BLaER1 (cell line): ENCODE measurements around the gene CAPZB.
A peak's percentile ranks its signal among the peaks of the same experiment; 100 is the strongest.
"Not testable (repeated sequence)": the region's sequence is repeated elsewhere in the genome, so short reads cannot be mapped to it uniquely, and the experiment has no call there.

ENCODE experiments used
- H3K27ac ChIP-seq: shearing (Covaris generic); formaldehyde crosslinking; 2 replicates; pipeline ENCODE4 v1.8.1; 2022
- H3K27me3 ChIP-seq: shearing (Covaris generic); formaldehyde crosslinking; 2 replicates; pipeline ENCODE4 v1.8.1; 2022
- H3K36me3 ChIP-seq: shearing (Covaris generic); formaldehyde crosslinking; 2 replicates; pipeline ENCODE4 v1.8.1; 2022
- H3K4me1 ChIP-seq: shearing (Covaris generic); formaldehyde crosslinking; 2 replicates; pipeline ENCODE4 v1.8.1; 2022
- H3K4me2 ChIP-seq: shearing (Covaris generic); formaldehyde crosslinking; 2 replicates; pipeline ENCODE4 v1.8.1; 2022
- H3K4me3 ChIP-seq: shearing (Covaris generic); formaldehyde crosslinking; 2 replicates; pipeline ENCODE4 v1.8.1; 2022
- H3K9ac ChIP-seq: shearing (Covaris generic); formaldehyde crosslinking; 2 replicates; pipeline ENCODE4 v1.8.1; 2022
- H3K9me3 ChIP-seq: shearing (Covaris generic); formaldehyde crosslinking; 2 replicates; pipeline ENCODE4 v1.8.1; 2022
- H4K20me1 ChIP-seq: shearing (Covaris generic); formaldehyde crosslinking; 2 replicates; pipeline ENCODE4 v1.8.1; 2022
- Cebpa-rat ChIP-seq: shearing (Covaris generic); IDR thresholded peaks from 2 replicates; pipeline ENCODE4 v1.8.1; 2022

The CAPZB gene

DNA sequence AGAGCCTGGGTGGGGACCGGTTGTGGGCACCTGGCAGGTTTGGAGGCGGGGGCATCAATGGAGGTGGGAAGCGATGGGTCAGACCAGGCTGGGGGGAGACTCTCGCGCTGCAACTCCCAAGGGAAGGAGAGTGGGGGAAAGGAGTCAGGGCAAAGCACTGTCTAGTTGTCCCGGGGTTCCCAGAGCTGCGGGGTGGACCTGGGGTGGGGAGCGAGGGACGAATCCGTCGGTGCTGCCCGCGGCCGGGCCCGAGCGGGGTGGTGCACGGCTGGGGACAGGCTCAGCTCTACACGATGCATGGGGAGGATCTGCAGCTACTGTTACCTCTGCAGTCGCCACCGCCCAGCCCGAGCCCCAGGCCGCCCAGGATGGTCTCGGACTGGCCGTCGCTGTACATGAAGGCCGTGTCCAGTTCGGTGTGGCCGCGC is 173.8 kb downstream of the CAPZB start:
- Histone ChIP-seq H3K36me3 (peaks cover 28% of the 10 kb centered on the region), H3K9me3 (no peaks in the 10 kb centered on the region), H3K4me3 (peak overlapping the region; percentile 97), H3K27me3 (no peaks in the 10 kb centered on the region), H3K4me2 (peak overlapping the region; percentile 99), H4K20me1 (peaks cover 55% of the 10 kb centered on the region), H3K27ac (peak overlapping the region; percentile 92), H3K4me1 (peaks cover 68% of the 10 kb centered on the region), H3K9ac (peak overlapping the region; percentile 96)
- no peak for TF ChIP-seq Cebpa-rat

GRCh38 chr1:19310720-19311502 is 174.4 kb downstream of the CAPZB start:
- Histone ChIP-seq H3K36me3 (peaks cover 34% of the 10 kb centered on the region), H3K27ac (peak overlapping the region; percentile 92), H3K4me3 (peak overlapping the region; percentile 97), H3K27me3 (no peaks in the 10 kb centered on the region), H4K20me1 (peaks cover 49% of the 10 kb centered on the region), H3K9me3 (no peaks in the 10 kb centered on the region), H3K4me1 (peaks cover 62% of the 10 kb centered on the region), H3K4me2 (peak overlapping the region; percentile 99), H3K9ac (peak overlapping the region; percentile 96)
- no peak for TF ChIP-seq Cebpa-rat

DNA sequence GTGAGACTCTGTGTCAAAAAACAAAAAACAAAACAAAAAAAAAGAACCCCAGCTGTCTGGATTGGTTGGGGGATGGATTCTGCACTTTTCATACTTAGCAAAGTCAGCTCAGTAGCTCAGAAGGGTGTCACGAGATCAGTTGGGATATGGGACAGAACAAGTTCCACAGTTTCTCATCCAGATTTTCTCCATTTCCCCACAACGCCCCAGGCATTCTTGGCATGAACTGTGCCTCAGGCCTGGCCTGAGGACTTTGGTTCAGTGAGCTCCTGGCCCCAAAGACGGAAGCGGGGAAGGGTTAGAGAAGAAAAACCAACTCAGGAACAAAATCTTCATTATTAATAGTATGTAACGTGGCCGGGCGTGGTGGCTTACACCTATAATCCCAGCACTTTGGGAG is 175.3 kb downstream of the CAPZB start:
- Histone ChIP-seq H3K4me1 (peaks cover 53% of the 10 kb centered on the region), H3K4me3 (no peak overlapping the region), H4K20me1 (peaks cover 40% of the 10 kb centered on the region), H3K9me3 (no peaks in the 10 kb centered on the region), H3K36me3 (peaks cover 42% of the 10 kb centered on the region), H3K9ac (no peak overlapping the region), H3K27ac (no peak overlapping the region), H3K4me2 (no peak overlapping the region), H3K27me3 (no peaks in the 10 kb centered on the region)
- TF ChIP-seq Cebpa-rat, result no peak

DNA sequence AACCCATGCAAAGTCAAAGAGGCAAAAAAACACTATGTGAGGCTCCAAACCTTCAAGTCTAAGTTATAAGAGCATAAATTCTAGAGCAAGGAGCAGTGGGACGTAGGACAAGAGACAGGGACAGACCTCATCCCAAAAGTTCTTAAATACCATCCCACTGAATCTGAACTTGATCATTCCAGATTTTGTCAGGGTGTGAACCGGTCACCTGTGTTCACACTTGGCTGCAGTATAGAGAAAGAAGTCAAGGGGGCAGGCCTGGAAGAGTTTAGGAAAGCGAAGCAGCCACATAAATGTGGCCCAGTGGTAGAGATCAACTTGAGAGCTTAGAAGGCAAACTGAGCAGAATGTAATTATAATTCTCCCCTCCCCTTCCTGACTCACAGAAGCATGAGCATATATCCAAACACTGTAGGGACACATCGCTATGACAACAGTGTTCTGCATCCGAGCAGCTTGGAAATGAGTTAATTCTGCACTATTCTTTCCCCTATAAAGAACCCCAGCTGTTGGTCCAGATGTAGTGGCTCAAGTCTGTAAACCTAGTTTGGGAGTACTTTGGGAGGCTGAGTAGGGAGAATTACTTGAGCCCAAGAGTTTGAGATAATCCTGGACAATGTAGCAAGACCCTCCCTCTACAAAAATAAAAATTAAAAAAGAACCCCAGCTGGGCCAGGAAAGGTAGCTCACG is 176.1 kb downstream of the CAPZB start:
- Histone ChIP-seq H4K20me1 (peaks cover 32% of the 10 kb centered on the region), H3K36me3 (peaks cover 50% of the 10 kb centered on the region), H3K4me1 (peaks cover 45% of the 10 kb centered on the region), H3K9ac (no peak overlapping the region), H3K4me3 (no peak overlapping the region), H3K27ac (no peak overlapping the region), H3K9me3 (no peaks in the 10 kb centered on the region), H3K4me2 (no peak overlapping the region), H3K27me3 (no peaks in the 10 kb centered on the region)
- no peak for TF ChIP-seq Cebpa-rat

DNA sequence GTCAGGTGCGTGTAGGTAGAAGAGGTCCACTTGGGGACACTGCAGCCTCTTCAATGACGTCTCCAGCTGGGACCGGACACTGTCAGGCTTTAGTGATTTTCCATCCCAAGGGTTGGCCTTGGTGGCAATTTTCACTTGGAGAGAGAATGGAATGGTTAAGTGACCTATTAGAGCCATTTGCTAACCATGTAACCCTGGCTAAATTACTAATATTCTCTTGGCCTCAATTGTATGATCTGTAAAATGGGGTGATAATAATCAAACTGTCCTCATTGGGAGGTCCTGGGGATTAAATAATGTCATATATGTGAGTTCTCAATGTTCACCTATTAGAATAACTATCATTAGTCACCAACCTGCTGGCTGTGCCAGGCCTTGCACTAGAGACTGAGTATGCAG is 176.8 kb downstream of the CAPZB start:
- Histone ChIP-seq H3K4me2 (no peak overlapping the region), H3K9ac (no peak overlapping the region), H3K4me3 (no peak overlapping the region), H3K9me3 (no peaks in the 10 kb centered on the region), H3K27ac (no peak overlapping the region), H3K4me1 (peaks cover 38% of the 10 kb centered on the region), H3K36me3 (peaks cover 58% of the 10 kb centered on the region), H3K27me3 (no peaks in the 10 kb centered on the region), H4K20me1 (peaks cover 26% of the 10 kb centered on the region)
- no peak for TF ChIP-seq Cebpa-rat

DNA sequence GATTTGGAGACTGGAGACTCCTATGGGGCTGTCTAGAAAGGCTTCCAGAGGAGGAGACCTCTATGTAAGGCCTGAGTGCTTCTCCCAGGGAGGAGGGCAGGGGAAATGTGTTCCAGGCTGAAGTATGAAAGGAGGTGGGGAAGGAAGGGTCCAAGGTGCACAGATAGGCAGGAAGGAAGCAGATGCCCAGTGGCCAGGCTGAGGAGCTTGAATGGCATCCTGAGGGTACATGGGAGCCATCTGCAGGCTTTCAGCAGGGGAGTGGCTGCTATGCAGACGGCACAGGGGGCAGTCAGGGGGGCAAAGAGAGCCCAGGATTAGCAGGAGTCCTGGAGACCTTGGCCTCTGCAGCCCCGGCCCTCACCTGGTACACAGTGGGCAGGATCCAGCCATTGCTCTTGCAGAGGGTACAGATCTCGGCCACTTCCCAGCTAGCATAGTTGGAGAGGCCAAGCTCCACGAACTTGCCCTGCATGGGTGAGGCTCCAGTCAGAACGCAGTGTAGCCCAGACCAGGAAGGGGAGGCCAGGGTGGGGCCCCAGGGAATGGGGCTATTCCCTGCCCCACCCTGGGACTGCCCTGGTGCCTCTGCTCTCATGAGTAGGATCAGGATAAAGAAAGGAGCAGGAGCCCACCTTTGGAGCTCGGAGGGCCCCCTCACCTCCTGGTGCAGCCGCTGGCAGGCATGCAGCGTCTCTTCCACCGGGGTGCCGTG is 177.4 kb downstream of the CAPZB start:
- H3K27me3 ChIP-seq, result no peaks in the 10 kb centered on the region
- H4K20me1 ChIP-seq, result peaks cover 26% of the 10 kb centered on the region
- H3K9ac ChIP-seq, result no peak overlapping the region
- no peak overlapping the region for H3K27ac ChIP-seq
- H3K4me2 ChIP-seq, result no peak overlapping the region
- H3K4me1 ChIP-seq, result peaks cover 32% of the 10 kb centered on the region
- TF ChIP-seq Cebpa-rat, result no peak
- H3K36me3 ChIP-seq, result peaks cover 64% of the 10 kb centered on the region
- H3K4me3 ChIP-seq, result no peak overlapping the region
- H3K9me3 ChIP-seq, result no peaks in the 10 kb centered on the region

DNA sequence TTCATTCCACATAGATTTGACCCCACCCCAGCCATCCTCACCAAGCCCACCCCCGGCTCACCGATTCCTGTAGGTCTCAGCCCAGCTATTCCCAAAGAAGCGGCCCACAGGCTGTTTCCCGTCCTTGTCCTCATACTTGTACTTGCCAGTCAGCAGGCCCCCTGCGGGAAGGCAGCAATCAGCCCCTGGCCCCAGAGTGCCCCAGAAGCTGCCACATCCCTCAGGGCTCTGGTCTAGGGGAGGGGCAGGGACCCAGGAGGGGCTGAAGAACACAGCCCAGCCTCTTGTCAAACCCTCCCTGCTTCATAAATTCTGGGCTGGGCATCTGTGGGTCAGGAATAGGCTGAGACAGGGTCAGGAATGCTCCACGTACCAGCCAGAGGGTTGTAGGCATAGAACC is 178.4 kb downstream of the CAPZB start:
- H3K9ac ChIP-seq, result no peak overlapping the region
- H3K4me3 ChIP-seq, result no peak overlapping the region
- H3K9me3 ChIP-seq, result no peaks in the 10 kb centered on the region
- H3K27ac ChIP-seq, result no peak overlapping the region
- no peak overlapping the region for H3K4me2 ChIP-seq
- H4K20me1 ChIP-seq, result peaks cover 26% of the 10 kb centered on the region
- no peak for TF ChIP-seq Cebpa-rat
- H3K4me1 ChIP-seq, result peaks cover 26% of the 10 kb centered on the region
- no peaks in the 10 kb centered on the region for H3K27me3 ChIP-seq
- H3K36me3 ChIP-seq, result peaks cover 72% of the 10 kb centered on the region

- no peak overlapping the region for H3K4me3 ChIP-seq
- peaks cover 21% of the 10 kb centered on the region for H4K20me1 ChIP-seq
- H3K4me1 ChIP-seq, result peaks cover 19% of the 10 kb centered on the region
- H3K9ac ChIP-seq, result no peak overlapping the region
- no peak overlapping the region for H3K4me2 ChIP-seq
- no peak for TF ChIP-seq Cebpa-rat
- H3K27me3 ChIP-seq, result no peaks in the 10 kb centered on the region
- no peak overlapping the region for H3K27ac ChIP-seq
- peaks cover 79% of the 10 kb centered on the region for H3K36me3 ChIP-seq
- H3K9me3 ChIP-seq, result no peaks in the 10 kb centered on the region
Measured at GRCh38 chr1:19305880-19306279, 179.5 kb downstream of the CAPZB start.

GRCh38 chr1:19304081-19304480 is 181.3 kb downstream of the CAPZB start:
- H3K4me2 ChIP-seq, H3K27me3 ChIP-seq, H3K4me1 ChIP-seq, H3K9me3 ChIP-seq, H3K4me3 ChIP-seq, H3K27ac ChIP-seq, H3K9ac ChIP-seq: not testable (repeated sequence)
- peaks cover 16% of the 10 kb centered on the region for H4K20me1 ChIP-seq
- H3K36me3 ChIP-seq, result peaks cover 76% of the 10 kb centered on the region

DNA sequence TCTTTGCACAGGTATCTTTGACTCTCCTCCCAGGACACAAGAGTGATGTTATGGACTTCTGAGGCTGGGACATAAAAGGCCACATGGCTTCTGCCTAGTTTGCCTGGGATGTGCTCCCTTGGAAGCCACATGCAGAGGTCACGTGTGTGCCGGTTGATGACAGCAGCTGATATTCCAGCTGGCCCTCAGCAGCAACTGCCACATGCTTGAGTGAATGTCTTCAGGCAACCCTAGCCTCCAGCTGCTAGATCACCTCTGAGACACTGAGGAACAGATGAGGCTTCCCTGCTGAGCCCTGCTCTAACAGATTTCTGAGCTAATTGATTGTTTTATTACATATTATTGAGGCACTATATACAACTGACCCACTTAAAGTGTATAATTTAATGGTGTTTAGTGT is 185.1 kb downstream of the CAPZB start:
- Histone ChIP-seq H3K9me3 (peaks cover 10% of the 10 kb centered on the region), H3K4me3 (no peak overlapping the region), H3K4me1 (no peaks in the 10 kb centered on the region), H3K27me3 (no peaks in the 10 kb centered on the region), H3K27ac (no peak overlapping the region), H3K36me3 (peaks cover 49% of the 10 kb centered on the region), H3K4me2 (no peak overlapping the region), H3K9ac (no peak overlapping the region), H4K20me1 (no peaks in the 10 kb centered on the region)
- TF ChIP-seq Cebpa-rat, result no peak
